Measurements from ENCODE around the gene HSF2. TPM values are rescaled to one million over a fixed set of nuclear protein-coding genes. Genes with fewer than 3 reads are reported as not detected.

HSF2 gene
- total and polyA plus RNA-seq, 10 of the 15 experiments (the other 5 are each of a cell fraction or from before 2014, with no cell fraction given): 9.5 to 38.3 (median 16.8) TPM

DNA sequence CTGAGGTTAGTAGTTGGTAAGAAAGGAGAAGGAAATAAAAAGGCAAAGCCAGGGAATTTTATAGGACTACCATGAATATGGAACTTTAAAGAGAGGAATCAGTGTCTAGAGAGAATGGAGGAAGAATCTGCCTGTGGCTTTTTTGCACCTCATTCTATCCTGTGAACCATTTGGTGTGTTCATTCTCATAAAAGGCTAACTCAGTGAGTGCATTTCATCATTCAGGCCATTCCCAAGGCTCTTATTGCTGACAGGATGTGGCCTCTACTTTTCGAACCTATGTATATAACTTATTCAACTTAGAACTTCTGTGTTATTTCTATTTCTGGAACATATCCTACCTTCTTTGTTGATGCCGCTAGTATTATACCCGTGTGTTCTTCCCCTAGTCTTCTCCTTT, 27.1 kb downstream of the HSF2 start:
- H3K4me1 ChIP-seq (ENCODE audit: control insufficient read depth, insufficient read depth, low read length): 0 out of 2 replicates have a peak, but pooled peaks cover 3% of the 10 kb centered on the region
- SMC1A ChIA-PET (ENCODE audit: uncharacterized antibody, unreplicated experiment): interaction anchor here (1.9 to 2.7 kb wide), 2 partner anchors 9 to 16 kb away, joined by 5 to 7 read pairs; no protein-coding TSS in a partner anchor
- no peaks in the 10 kb centered on the region for H3K27me3 ChIP-seq (replicated peaks in 1 of 2; ENCODE audit: control insufficient read depth in 2 of 2, insufficient read depth in 2 of 2, low read length in 1 of 2)
- H3K36me3 ChIP-seq (ENCODE audit: control insufficient read depth in 2 of 2, insufficient read depth in 2 of 2, low read length in 1 of 2): peaks cover 0 to 10% of the 10 kb centered on the region in 2 experiments; a peak in 1 of 4 replicates
- intact Hi-C loops (cut with micrococcal nuclease; ENCODE audit: unreplicated experiment) (no loop called here), in situ Hi-C loops (cut with MboI) (no loop called here)
- DNase-seq (ENCODE audit: low read depth, low spot score) (no peak), ATAC-seq (no peak), FAIRE-seq (no peak)
- H3K4me3 ChIP-seq: no peak overlapping the region
- no peaks in the 10 kb centered on the region for H4K20me1 ChIP-seq (ENCODE audit: control insufficient read depth, insufficient read depth)
- H3K9ac ChIP-seq (ENCODE audit: control insufficient read depth, insufficient read depth, low read length): no peak overlapping the region
- POLR2A ChIA-PET: no interaction called here
- no peaks in the 10 kb centered on the region for H3K79me2 ChIP-seq (ENCODE audit: control insufficient read depth, insufficient read depth, low read length)
- RAD21 ChIA-PET (ENCODE audit: unreplicated experiment): no interaction called here
- CTCF ChIA-PET: interaction anchor here (1.8 kb wide), 1 partner anchor 65 kb away, joined by 5 read pairs; no protein-coding TSS in a partner anchor
- H2AFZ ChIP-seq (ENCODE audit: control insufficient read depth, low read depth, low read length): no peak overlapping the region
- H3K9me3 ChIP-seq (replicated peaks; ENCODE audit: control insufficient read depth, insufficient read depth, low read length): no peaks in the 10 kb centered on the region
- no peak overlapping the region for H3K4me2 ChIP-seq (ENCODE audit: control insufficient read depth, insufficient read depth)
- 96% methylated on average over 3 of the region's 3 CpGs for WGBS (ENCODE audit: insufficient coverage, insufficient replicate concordance, low lambda C conversion rate, missing lambda C conversion rate)
- no peak overlapping the region for H3K27ac ChIP-seq (ENCODE audit: control insufficient read depth, insufficient read depth)
- no TSS peak for BruUV-seq (replicated peaks)
- TF ChIP-seq CBFB (IDR thresholded peaks at IDR 0.05; ENCODE audit: low read depth): no peak
- no peak for TF ChIP-seq EGR1 (IDR thresholded peaks at IDR 0.05; ENCODE audit: borderline replicate concordance in 1 of 2, low read depth in 2 of 2, low read length in 2 of 2)
- TF ChIP-seq, protein P1, sequence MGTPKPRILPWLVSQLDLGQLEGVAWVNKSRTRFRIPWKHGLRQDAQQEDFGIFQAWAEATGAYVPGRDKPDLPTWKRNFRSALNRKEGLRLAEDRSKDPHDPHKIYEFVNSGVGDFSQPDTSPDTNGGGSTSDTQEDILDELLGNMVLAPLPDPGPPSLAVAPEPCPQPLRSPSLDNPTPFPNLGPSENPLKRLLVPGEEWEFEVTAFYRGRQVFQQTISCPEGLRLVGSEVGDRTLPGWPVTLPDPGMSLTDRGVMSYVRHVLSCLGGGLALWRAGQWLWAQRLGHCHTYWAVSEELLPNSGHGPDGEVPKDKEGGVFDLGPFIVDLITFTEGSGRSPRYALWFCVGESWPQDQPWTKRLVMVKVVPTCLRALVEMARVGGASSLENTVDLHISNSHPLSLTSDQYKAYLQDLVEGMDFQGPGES (IDR thresholded peaks at IDR 0.05): no peak
- TF ChIP-seq, protein P2, sequence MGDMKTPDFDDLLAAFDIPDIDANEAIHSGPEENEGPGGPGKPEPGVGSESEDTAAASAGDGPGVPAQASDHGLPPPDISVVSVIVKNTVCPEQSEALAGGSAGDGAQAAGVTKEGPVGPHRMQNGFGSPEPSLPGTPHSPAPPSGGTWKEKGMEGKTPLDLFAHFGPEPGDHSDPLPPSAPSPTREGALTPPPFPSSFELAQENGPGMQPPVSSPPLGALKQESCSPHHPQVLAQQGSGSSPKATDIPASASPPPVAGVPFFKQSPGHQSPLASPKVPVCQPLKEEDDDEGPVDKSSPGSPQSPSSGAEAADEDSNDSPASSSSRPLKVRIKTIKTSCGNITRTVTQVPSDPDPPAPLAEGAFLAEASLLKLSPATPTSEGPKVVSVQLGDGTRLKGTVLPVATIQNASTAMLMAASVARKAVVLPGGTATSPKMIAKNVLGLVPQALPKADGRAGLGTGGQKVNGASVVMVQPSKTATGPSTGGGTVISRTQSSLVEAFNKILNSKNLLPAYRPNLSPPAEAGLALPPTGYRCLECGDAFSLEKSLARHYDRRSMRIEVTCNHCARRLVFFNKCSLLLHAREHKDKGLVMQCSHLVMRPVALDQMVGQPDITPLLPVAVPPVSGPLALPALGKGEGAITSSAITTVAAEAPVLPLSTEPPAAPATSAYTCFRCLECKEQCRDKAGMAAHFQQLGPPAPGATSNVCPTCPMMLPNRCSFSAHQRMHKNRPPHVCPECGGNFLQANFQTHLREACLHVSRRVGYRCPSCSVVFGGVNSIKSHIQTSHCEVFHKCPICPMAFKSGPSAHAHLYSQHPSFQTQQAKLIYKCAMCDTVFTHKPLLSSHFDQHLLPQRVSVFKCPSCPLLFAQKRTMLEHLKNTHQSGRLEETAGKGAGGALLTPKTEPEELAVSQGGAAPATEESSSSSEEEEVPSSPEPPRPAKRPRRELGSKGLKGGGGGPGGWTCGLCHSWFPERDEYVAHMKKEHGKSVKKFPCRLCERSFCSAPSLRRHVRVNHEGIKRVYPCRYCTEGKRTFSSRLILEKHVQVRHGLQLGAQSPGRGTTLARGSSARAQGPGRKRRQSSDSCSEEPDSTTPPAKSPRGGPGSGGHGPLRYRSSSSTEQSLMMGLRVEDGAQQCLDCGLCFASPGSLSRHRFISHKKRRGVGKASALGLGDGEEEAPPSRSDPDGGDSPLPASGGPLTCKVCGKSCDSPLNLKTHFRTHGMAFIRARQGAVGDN (IDR thresholded peaks at IDR 0.05): no peak
- TF ChIP-seq MYB (IDR thresholded peaks at IDR 0.05; ENCODE audit: borderline replicate concordance, low read depth, low read length): no peak
- TF ChIP-seq MYC (IDR thresholded peaks at IDR 0.05; ENCODE audit: insufficient read depth, insufficient read length, insufficient replicate concordance, low read length, severe bottlenecking): no peak
- no peak for TF ChIP-seq KAT2A (conservative IDR thresholded peaks at IDR 0.05; ENCODE audit: control insufficient read depth, low read depth, low read length)
- no peak for TF ChIP-seq RCOR1 (conservative IDR thresholded peaks at IDR 0.05; ENCODE audit: low read depth, low read length)
- no peak for TF ChIP-seq TAF1 (IDR thresholded peaks at IDR 0.05; ENCODE audit: borderline replicate concordance, low read depth, low read length)
- no peak for TF ChIP-seq RAD51 (IDR thresholded peaks at IDR 0.05)
- TF ChIP-seq TCF3 (IDR thresholded peaks at IDR 0.05; ENCODE audit: borderline replicate concordance, insufficient read depth, low read depth, low read length): no peak
- TF ChIP-seq PRDM15 (CRISPR knock-in tag; IDR thresholded peaks at IDR 0.05): no peak
- no peak for TF ChIP-seq PML (IDR thresholded peaks at IDR 0.05; ENCODE audit: low read length)
